Osteocyte (in vitro differentiated cells): ENCODE measurements around the gene RALGPS1. TPM values are rescaled to one million over a fixed set of nuclear protein-coding genes. Genes with fewer than 3 reads are reported as not detected.

Source experiments
- DNase-seq: peaks from one replicate; pipeline ENCODE4 v3.0.0; 2021; ENCODE audit warnings: mixed read lengths; ENCODE audit not compliant: unreplicated experiment; ENCODE audit errors: extremely low spot score
- H3K27ac Mint-ChIP-seq: one replicate; pipeline ENCODE4 v1.8.0; 2021; ENCODE audit warnings: mild to moderate bottlenecking, mixed read lengths; ENCODE audit not compliant: unreplicated experiment
- H3K27me3 Mint-ChIP-seq: one replicate; pipeline ENCODE4 v1.8.0; 2021; ENCODE audit warnings: mixed read lengths; ENCODE audit not compliant: unreplicated experiment
- H3K36me3 Mint-ChIP-seq: one replicate; pipeline ENCODE4 v1.8.0; 2021; ENCODE audit warnings: mixed read lengths; ENCODE audit not compliant: unreplicated experiment
- H3K4me1 Mint-ChIP-seq: one replicate; pipeline ENCODE4 v1.8.0; 2021; ENCODE audit warnings: mixed read lengths; ENCODE audit not compliant: unreplicated experiment
- H3K4me3 Mint-ChIP-seq: one replicate; pipeline ENCODE4 v1.8.0; 2021; ENCODE audit warnings: mild to moderate bottlenecking, moderate library complexity, mixed read lengths; ENCODE audit not compliant: unreplicated experiment
- H3K9me3 Mint-ChIP-seq: one replicate; pipeline ENCODE4 v1.8.0; 2021; ENCODE audit warnings: mixed read lengths; ENCODE audit not compliant: unreplicated experiment
- CTCF ChIP-seq: fragments of 200-600 bp; sonication (generic); IDR thresholded peaks from 2 replicates; pipeline ENCODE4 v1.5.0; 2021; ENCODE audit warnings: antibody characterized with exemption, mild to moderate bottlenecking, moderate library complexity
- total RNA-seq: library from RNA; stranded (reverse); gene quantifications from 2 replicates; pipeline ENCODE4 v1.2.1, GENCODE V29; 2021

RALGPS1 gene
- total RNA-seq, 1 donor from 2014 or later: 9.9 TPM

DNA sequence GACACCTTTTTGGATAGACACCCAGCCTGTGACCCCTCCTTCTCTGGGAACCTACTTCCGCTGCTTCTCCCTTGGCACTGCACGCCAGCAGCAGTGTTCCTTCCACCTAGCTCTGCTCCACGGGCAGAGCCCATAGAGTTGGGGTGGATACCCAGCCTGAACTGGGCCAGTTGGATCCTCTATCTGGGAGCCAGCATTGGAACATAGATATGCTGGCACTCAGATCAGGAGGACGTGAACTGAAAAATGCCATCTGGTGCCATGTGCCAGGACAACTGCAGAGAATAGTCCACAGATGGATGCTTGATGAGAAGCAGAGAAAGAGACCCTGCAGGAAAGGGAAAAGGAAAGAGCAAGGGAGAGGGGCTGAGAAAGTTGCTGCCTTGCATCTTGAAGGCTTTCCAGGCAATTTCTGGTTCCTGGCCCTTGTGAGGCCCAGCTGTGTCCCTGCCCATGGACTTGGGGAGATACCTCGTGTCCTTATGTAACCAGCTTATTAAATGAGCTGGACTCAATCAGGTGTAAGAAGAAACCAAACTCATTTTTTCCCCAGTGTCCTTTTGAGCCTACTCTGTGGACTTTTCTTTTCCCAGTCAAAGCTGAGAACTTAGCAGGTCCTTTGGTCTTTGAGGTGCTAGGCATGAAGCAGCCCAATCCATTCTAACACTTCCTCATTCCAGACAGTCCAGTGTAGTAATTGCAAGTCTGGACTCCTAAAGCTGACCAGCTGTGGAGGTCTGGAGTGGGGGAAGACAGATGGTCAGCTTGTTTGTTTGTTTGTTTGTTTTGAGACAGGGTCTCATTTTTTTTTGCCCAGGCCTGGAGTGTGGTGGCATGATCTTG lies 168.8 kb downstream of the RALGPS1 start:
- H3K27me3 Mint-ChIP-seq: no peaks in the 10 kb centered on the region
- peaks cover 5% of the 10 kb centered on the region for H3K9me3 Mint-ChIP-seq
- H3K36me3 Mint-ChIP-seq: peaks cover 12% of the 10 kb centered on the region
- H3K27ac Mint-ChIP-seq: no peak overlapping the region
- H3K4me1 Mint-ChIP-seq: no peaks in the 10 kb centered on the region
- TF ChIP-seq CTCF: no peak
- no peak overlapping the region for H3K4me3 Mint-ChIP-seq
- DNase-seq: peak; percentile 42

- Mint-ChIP-seq H3K9me3 (peaks cover 3% of the 10 kb centered on the region), H3K4me3 (no peak overlapping the region), H3K27ac (no peak overlapping the region)
Measured at GRCh38 chr9:127084076-127085039, 169.8 kb downstream of the RALGPS1 start.

DNA sequence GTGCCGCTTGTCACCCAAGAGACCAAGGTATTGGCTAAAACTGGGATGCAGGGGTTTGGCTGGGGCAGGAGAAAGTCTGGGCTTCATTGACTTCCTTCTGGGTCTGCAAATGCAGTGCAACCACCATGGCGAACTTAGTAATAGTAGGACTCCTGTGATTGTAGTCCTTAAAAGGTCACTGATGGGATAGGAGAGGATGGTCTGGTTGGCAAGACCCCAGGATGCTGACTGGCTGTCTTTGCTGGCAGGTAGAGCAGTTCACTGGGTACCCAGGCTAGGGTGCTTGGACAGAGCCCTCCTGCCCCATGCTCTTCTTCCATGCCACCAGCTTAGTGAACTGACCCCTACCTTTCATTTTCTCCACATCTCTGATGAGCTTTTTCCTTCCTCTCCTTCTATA lies 170.6 kb downstream of the RALGPS1 start:
- no peaks in the 10 kb centered on the region for H3K27me3 Mint-ChIP-seq
- H3K4me1 Mint-ChIP-seq: no peaks in the 10 kb centered on the region
- no peaks in the 10 kb centered on the region for H3K9me3 Mint-ChIP-seq
- H3K4me3 Mint-ChIP-seq: no peak overlapping the region
- no peak for TF ChIP-seq CTCF
- H3K36me3 Mint-ChIP-seq: peaks cover 21% of the 10 kb centered on the region
- no peak overlapping the region for H3K27ac Mint-ChIP-seq
- DNase-seq: peak; percentile 53

More at GRCh38 chr9:127084076-127085039, 169.8 kb downstream of the RALGPS1 start:
- DNase-seq: peak; percentile 64
- H3K27me3 Mint-ChIP-seq: no peaks in the 10 kb centered on the region
- no peak for TF ChIP-seq CTCF
- peaks cover 18% of the 10 kb centered on the region for H3K36me3 Mint-ChIP-seq
- no peaks in the 10 kb centered on the region for H3K4me1 Mint-ChIP-seq

GRCh38 chr9:127086771-127087170 lies 172.2 kb downstream of the RALGPS1 start:
- Mint-ChIP-seq H3K27me3 (no peaks in the 10 kb centered on the region), H3K9me3 (no peaks in the 10 kb centered on the region), H3K27ac (no peak overlapping the region), H3K4me1 (no peaks in the 10 kb centered on the region), H3K36me3 (peaks cover 27% of the 10 kb centered on the region), H3K4me3 (no peak overlapping the region)
- no peak for TF ChIP-seq CTCF
- peak; percentile 64 for DNase-seq
